B cell (primary cell): ENCODE results near the gene ST7L. TPM values are rescaled to one million over a fixed set of nuclear protein-coding genes. Genes with fewer than 3 reads are reported as not detected.

ENCODE experiments used
- ATAC-seq: fragments of 200-7000 bp; cut with Tn5 transposase; one replicate; pipeline ENCODE4 v1.10.0; 2021; ENCODE audit warnings: low read depth, mild to moderate bottlenecking, moderate number of reproducible peaks, moderate library complexity
- CTCF ChIA-PET: fragments of 350-600 bp; sonication (Branson Sonifier 250); formaldehyde crosslinking; loops from one replicate; lab custom pipeline; 2021; ENCODE audit warnings: antibody characterized with exemption, inconsistent platforms; lab: Charles Lee
- POLR2A ChIA-PET: fragments of 350-600 bp; sonication (Branson Sonifier 250); formaldehyde crosslinking; loops from one replicate; lab custom pipeline; 2021; ENCODE audit warnings: antibody characterized with exemption; lab: Charles Lee
- DNase-seq: peaks from one replicate; pipeline ENCODE4 v3.0.0; 2013
- H2AFZ ChIP-seq: 2 replicates; pipeline ENCODE4 v1.6.1; 2012; ENCODE audit warnings: mild to moderate bottlenecking, low read depth, low read length; ENCODE audit not compliant: insufficient read depth, poor library complexity, severe bottlenecking
- H3K27ac ChIP-seq, 2 donors: 1 replicate in 1 of 2; 2 replicates in 1 of 2; pipeline ENCODE4 v1.5.1; 2012 to 2013; ENCODE audit warnings: low read length in 2 of 2, mild to moderate bottlenecking in 2 of 2, moderate library complexity in 1 of 2
- H3K27me3 ChIP-seq, 4 experiments: fragments of 200-600 bp in 1 of 4; sonication (generic) in 1 of 4; replicated peaks in 1 of 4; 1 replicate in 2 of 4; 2 replicates in 2 of 4; pipeline versions ENCODE4 v1.6.1 to v1.7.0; 2013 to 2016; ENCODE audit warnings: low read length in 3 of 4, mild to moderate bottlenecking in 2 of 4, mixed read lengths in 1 of 4, moderate library complexity in 1 of 4; ENCODE audit not compliant: insufficient read depth in 4 of 4, control insufficient read depth in 3 of 4; ENCODE audit errors: control extremely low read depth in 1 of 4
- H3K36me3 ChIP-seq, 2 experiments: replicated peaks in 1 of 2; 1 replicate in 1 of 2; 2 replicates in 1 of 2; pipeline versions ENCODE4 v1.6.1 to v1.7.1; 2013; ENCODE audit warnings: low read length in 1 of 2; ENCODE audit not compliant: insufficient read depth in 2 of 2, control insufficient read depth in 1 of 2; ENCODE audit errors: control extremely low read depth in 1 of 2, extremely low read depth in 1 of 2
- H3K4me1 ChIP-seq, 2 donors: fragments of 200-600 bp in 1 of 2; sonication (generic) in 1 of 2; 1 replicate in 1 of 2; 2 replicates in 1 of 2; pipeline versions ENCODE4 v1.5.1 to v1.6.1; 2013 to 2017; ENCODE audit warnings: low read length in 2 of 2; ENCODE audit not compliant: control insufficient read depth in 2 of 2, insufficient read depth in 2 of 2
- H3K4me2 ChIP-seq: replicated peaks from 2 replicates; pipeline ENCODE3; 2012; ENCODE audit warnings: mild to moderate bottlenecking, low read depth, low read length; ENCODE audit not compliant: poor library complexity, severe bottlenecking
- H3K4me3 ChIP-seq, 5 experiments: fragments of 200-600 bp in 1 of 5; sonication (generic) in 1 of 5; 1 replicate in 3 of 5; 2 replicates in 2 of 5; pipeline versions ENCODE4 v1.5.1 to v1.7.0; 2011 to 2016; ENCODE audit warnings: low read length in 4 of 5, mild to moderate bottlenecking in 4 of 5, low read depth in 2 of 5, control low read depth in 1 of 5, moderate library complexity in 1 of 5; ENCODE audit not compliant: insufficient read depth in 1 of 5; ENCODE audit errors: control extremely low read depth in 1 of 5, extremely low read depth in 1 of 5
- H3K79me2 ChIP-seq: fragments of 200-600 bp; sonication (generic); one replicate; pipeline ENCODE4 v1.6.0; 2016; ENCODE audit warnings: low read length; ENCODE audit not compliant: control insufficient read depth, insufficient read depth
- H3K9ac ChIP-seq: fragments of 200-600 bp; sonication (generic); 2 replicates; pipeline ENCODE4 v1.6.1; 2017; ENCODE audit warnings: mild to moderate bottlenecking, low read length, moderate library complexity
- H3K9me3 ChIP-seq, 3 donors: one replicate each; pipeline versions ENCODE4 v1.6.1 to v1.7.1; 2013; ENCODE audit warnings: low read length in 2 of 3; ENCODE audit not compliant: control insufficient read depth in 2 of 3, insufficient read depth in 1 of 3; ENCODE audit errors: control extremely low read depth in 1 of 3
- H4K20me1 ChIP-seq: 2 replicates; pipeline ENCODE4 v1.6.0; 2012; ENCODE audit warnings: mild to moderate bottlenecking, low read length; ENCODE audit not compliant: insufficient read depth, control insufficient read depth, poor library complexity, severe bottlenecking
- H3K27ac Mint-ChIP-seq: one replicate; pipeline ENCODE4 v1.8.0; 2021; ENCODE audit warnings: mixed read lengths
- H3K27me3 Mint-ChIP-seq: one replicate; pipeline ENCODE4 v1.8.0; 2021; ENCODE audit warnings: mixed read lengths
- H3K4me1 Mint-ChIP-seq: one replicate; pipeline ENCODE4 v1.8.0; 2021; ENCODE audit warnings: mixed read lengths
- H3K4me3 Mint-ChIP-seq: one replicate; pipeline ENCODE4 v1.8.0; 2021; ENCODE audit warnings: mixed read lengths
- H3K9me3 Mint-ChIP-seq: one replicate; pipeline ENCODE4 v1.8.0; 2022; ENCODE audit warnings: mixed read lengths; ENCODE audit not compliant: insufficient read depth
- CTCF ChIP-seq: fragments of 200-600 bp; IDR thresholded peaks from one replicate; pipeline ENCODE4 v1.8.0; 2022; ENCODE audit warnings: antibody characterized with exemption, mild to moderate bottlenecking
- EZH2 ChIP-seq: IDR thresholded peaks from 2 replicates; pipeline ENCODE4 v1.6.1; 2012; ENCODE audit warnings: borderline replicate concordance, low read depth, mild to moderate bottlenecking, moderate library complexity, low read length; ENCODE audit not compliant: insufficient read depth, poor library complexity, severe bottlenecking
- WGBS: methylation state at CpG from one replicate; pipeline ENCODE4 v1.1.5; 2013; ENCODE audit warnings: missing lambda C conversion rate; ENCODE audit not compliant: insufficient coverage; 5-methylcytosine and 5-hydroxymethylcytosine counted together
- intact Hi-C: fragments of 100-400 bp; cut with micrococcal nuclease; formaldehyde crosslinking; loops from one replicate; pipeline ENCODE4 v1.10.0; 2022
- polyA plus RNA-seq: library from polyadenylated mRNA; depleted of rRNA; stranded (reverse); fragments of >200 nt; gene quantifications from 2 replicates; pipeline ENCODE4 v1.2.3, GENCODE V29; 2012
- total RNA-seq, 2 donors: library from RNA; stranded (reverse); fragments of 120-200 nt in 1 of 2; gene quantifications; 1 replicate in 1 of 2; 2 replicates in 1 of 2; pipeline versions ENCODE4 v1.2.3 to v1.2.4, GENCODE V29; 2013 to 2022

Gene ST7L
- total and polyA plus RNA-seq, 2 donors (not counting 1 experiment from before 2014, with no cell fraction given): 13.1 to 16.4 TPM

GRCh38 chr1:112589766-112590165 is 29.2 kb downstream of the ST7L start:
- no peak overlapping the region for H3K4me2 ChIP-seq
- ChIA-PET POLR2A (no interaction called here), CTCF (no interaction called here)
- H3K79me2 ChIP-seq: no peaks in the 10 kb centered on the region
- no peak overlapping the region for H3K27ac ChIP-seq
- peaks cover 7 to 13% of the 10 kb centered on the region in 2 experiments for H3K36me3 ChIP-seq
- Mint-ChIP-seq H3K9me3 (peaks cover 2% of the 10 kb centered on the region), H3K4me3 (no peak overlapping the region), H3K27ac (no peak overlapping the region), H3K27me3 (no peaks in the 10 kb centered on the region), H3K4me1 (no peaks in the 10 kb centered on the region)
- H3K27me3 ChIP-seq: no peaks in the 10 kb centered on the region
- no peak overlapping the region for H3K4me3 ChIP-seq
- intact Hi-C loops: no loop called here
- peaks cover 0 to 10% (median 4%) of the 10 kb centered on the region in 3 donors for H3K9me3 ChIP-seq
- WGBS: 100% methylated on average over 1 of the region's 1 CpG
- H4K20me1 ChIP-seq: no peaks in the 10 kb centered on the region
- TF ChIP-seq EZH2 (no peak), CTCF (no peak)
- ATAC-seq (no peak), DNase-seq (no peak)
- H3K4me1 ChIP-seq: no peaks in the 10 kb centered on the region
- H2AFZ ChIP-seq: no peak overlapping the region
- H3K9ac ChIP-seq: no peak overlapping the region

- Histone ChIP-seq H3K4me3 (no peak overlapping the region), H3K27ac (no peak overlapping the region), H3K4me1 (no peaks in the 10 kb centered on the region), H3K9ac (no peak overlapping the region), H3K79me2 (no peaks in the 10 kb centered on the region), H3K9me3 (no peaks in the 10 kb centered on the region), H3K4me2 (no peak overlapping the region), H3K36me3 (no peaks in the 10 kb centered on the region), H4K20me1 (no peaks in the 10 kb centered on the region), H3K27me3 (no peaks in the 10 kb centered on the region), H2AFZ (no peak overlapping the region)
- no peak overlapping the region for H3K27ac Mint-ChIP-seq
- no peaks in the 10 kb centered on the region for H3K27me3 Mint-ChIP-seq
- no peaks in the 10 kb centered on the region for H3K4me1 Mint-ChIP-seq
- POLR2A ChIA-PET: no interaction called here
- no peaks in the 10 kb centered on the region for H3K9me3 Mint-ChIP-seq
- TF ChIP-seq EZH2: no peak
- no peak for TF ChIP-seq CTCF
- intact Hi-C loops: no loop called here
- no peak overlapping the region for H3K4me3 Mint-ChIP-seq
- CTCF ChIA-PET: interaction anchor here (0.8 kb wide), 1 partner anchor 119 kb away, joined by 3 read pairs; no protein-coding TSS in a partner anchor
- no peak for ATAC-seq
- no peak for DNase-seq
Measured at GRCh38 chr1:112583366-112583765, 35.6 kb downstream of the ST7L start.
